Measurements from ENCODE around the gene MACROD1. TPM values are rescaled to one million over a fixed set of nuclear protein-coding genes. Genes with fewer than 3 reads are reported as not detected.

The MACROD1 gene
- total and polyA plus RNA-seq, 9 of the 15 experiments (the other 6 are each of a cell fraction or from before 2014, with no cell fraction given), result 1.1 to 60.0 (median 26.4) TPM

DNA sequence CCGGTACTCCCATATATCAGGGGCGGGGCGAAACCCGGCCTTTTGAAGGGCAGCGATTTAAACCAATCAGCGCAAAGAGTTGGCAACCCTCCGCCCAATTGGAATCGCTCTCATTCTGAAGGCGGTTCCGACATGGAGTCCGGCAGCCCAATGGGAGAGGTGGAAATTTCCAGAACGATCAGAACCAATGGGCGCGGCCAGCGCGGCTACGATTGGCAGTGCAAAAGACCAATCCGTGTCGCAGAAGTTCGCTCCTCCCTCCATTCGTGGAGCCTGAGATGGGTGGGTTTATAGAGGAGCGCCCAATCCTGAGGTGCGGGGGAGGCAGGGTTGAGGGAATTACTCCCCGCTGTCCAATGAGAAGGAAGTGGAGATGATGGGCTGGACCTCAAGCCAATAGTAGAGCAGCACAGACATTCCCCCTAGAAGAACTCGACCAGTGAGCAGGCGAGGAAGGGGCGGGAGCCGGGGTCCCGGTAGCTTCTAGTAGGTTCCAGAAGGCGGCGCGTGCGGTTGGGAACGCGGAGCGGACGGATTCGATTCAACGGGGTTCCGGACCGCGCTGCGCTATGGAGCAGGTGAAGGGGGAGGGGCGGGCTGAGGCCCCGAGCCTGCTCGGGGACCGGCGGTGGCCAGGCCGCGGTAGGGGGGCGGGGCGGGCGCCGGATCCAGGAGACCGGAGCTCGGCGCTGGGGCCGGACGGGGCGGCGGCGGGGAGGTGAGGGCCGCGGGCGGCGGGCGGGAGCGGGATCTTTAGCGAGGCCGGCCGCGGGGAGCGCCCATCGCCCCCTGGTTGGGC is 20.0 kb upstream of the MACROD1 start, which contains the start of gene STIP1 (continued):
- no peak for TF ChIP-seq ATF1 (CRISPR knock-in tag; IDR thresholded peaks at IDR 0.05)
- peak; percentile 95 for TF ChIP-seq ATF1 (tag; IDR thresholded peaks at IDR 0.05)
- TF ChIP-seq, protein P1, sequence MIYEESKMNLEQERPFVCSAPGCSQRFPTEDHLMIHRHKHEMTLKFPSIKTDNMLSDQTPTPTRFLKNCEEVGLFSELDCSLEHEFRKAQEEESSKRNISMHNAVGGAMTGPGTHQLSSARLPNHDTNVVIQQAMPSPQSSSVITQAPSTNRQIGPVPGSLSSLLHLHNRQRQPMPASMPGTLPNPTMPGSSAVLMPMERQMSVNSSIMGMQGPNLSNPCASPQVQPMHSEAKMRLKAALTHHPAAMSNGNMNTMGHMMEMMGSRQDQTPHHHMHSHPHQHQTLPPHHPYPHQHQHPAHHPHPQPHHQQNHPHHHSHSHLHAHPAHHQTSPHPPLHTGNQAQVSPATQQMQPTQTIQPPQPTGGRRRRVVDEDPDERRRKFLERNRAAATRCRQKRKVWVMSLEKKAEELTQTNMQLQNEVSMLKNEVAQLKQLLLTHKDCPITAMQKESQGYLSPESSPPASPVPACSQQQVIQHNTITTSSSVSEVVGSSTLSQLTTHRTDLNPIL (CRISPR knock-in tag; IDR thresholded peaks at IDR 0.05), result no peak
- TF ChIP-seq NR2C2 (CRISPR knock-in tag; IDR thresholded peaks at IDR 0.05), result no peak
- TF ChIP-seq NR2C2 (tag; IDR thresholded peaks at IDR 0.05), result peak; percentile 56; the same call in 1 of the 2 replicates
- TF ChIP-seq, protein P2, sequence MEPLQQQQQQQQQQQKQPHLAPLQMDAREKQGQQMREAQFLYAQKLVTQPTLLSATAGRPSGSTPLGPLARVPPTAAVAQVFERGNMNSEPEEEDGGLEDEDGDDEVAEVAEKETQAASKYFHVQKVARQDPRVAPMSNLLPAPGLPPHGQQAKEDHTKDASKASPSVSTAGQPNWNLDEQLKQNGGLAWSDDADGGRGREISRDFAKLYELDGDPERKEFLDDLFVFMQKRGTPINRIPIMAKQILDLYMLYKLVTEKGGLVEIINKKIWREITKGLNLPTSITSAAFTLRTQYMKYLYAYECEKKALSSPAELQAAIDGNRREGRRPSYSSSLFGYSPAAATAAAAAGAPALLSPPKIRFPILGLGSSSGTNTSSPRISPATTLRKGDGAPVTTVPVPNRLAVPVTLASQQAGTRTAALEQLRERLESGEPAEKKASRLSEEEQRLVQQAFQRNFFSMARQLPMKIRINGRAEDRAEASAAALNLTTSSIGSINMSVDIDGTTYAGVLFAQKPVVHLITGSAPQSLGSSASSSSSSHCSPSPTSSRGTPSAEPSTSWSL (CRISPR knock-in tag; IDR thresholded peaks at IDR 0.05; ENCODE audit: borderline replicate concordance), result no peak
- TF ChIP-seq CBX8 (IDR thresholded peaks at IDR 0.05; ENCODE audit: borderline replicate concordance, extremely low read depth, low read depth, low read length, poor library complexity, severe bottlenecking), result no peak
- TF ChIP-seq, protein P3, sequence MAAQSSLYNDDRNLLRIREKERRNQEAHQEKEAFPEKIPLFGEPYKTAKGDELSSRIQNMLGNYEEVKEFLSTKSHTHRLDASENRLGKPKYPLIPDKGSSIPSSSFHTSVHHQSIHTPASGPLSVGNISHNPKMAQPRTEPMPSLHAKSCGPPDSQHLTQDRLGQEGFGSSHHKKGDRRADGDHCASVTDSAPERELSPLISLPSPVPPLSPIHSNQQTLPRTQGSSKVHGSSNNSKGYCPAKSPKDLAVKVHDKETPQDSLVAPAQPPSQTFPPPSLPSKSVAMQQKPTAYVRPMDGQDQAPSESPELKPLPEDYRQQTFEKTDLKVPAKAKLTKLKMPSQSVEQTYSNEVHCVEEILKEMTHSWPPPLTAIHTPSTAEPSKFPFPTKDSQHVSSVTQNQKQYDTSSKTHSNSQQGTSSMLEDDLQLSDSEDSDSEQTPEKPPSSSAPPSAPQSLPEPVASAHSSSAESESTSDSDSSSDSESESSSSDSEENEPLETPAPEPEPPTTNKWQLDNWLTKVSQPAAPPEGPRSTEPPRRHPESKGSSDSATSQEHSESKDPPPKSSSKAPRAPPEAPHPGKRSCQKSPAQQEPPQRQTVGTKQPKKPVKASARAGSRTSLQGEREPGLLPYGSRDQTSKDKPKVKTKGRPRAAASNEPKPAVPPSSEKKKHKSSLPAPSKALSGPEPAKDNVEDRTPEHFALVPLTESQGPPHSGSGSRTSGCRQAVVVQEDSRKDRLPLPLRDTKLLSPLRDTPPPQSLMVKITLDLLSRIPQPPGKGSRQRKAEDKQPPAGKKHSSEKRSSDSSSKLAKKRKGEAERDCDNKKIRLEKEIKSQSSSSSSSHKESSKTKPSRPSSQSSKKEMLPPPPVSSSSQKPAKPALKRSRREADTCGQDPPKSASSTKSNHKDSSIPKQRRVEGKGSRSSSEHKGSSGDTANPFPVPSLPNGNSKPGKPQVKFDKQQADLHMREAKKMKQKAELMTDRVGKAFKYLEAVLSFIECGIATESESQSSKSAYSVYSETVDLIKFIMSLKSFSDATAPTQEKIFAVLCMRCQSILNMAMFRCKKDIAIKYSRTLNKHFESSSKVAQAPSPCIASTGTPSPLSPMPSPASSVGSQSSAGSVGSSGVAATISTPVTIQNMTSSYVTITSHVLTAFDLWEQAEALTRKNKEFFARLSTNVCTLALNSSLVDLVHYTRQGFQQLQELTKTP (IDR thresholded peaks at IDR 0.05; ENCODE audit: low read depth in 1 of 2, partially characterized antibody in 2 of 2), result no peak
- TF ChIP-seq, protein P4, sequence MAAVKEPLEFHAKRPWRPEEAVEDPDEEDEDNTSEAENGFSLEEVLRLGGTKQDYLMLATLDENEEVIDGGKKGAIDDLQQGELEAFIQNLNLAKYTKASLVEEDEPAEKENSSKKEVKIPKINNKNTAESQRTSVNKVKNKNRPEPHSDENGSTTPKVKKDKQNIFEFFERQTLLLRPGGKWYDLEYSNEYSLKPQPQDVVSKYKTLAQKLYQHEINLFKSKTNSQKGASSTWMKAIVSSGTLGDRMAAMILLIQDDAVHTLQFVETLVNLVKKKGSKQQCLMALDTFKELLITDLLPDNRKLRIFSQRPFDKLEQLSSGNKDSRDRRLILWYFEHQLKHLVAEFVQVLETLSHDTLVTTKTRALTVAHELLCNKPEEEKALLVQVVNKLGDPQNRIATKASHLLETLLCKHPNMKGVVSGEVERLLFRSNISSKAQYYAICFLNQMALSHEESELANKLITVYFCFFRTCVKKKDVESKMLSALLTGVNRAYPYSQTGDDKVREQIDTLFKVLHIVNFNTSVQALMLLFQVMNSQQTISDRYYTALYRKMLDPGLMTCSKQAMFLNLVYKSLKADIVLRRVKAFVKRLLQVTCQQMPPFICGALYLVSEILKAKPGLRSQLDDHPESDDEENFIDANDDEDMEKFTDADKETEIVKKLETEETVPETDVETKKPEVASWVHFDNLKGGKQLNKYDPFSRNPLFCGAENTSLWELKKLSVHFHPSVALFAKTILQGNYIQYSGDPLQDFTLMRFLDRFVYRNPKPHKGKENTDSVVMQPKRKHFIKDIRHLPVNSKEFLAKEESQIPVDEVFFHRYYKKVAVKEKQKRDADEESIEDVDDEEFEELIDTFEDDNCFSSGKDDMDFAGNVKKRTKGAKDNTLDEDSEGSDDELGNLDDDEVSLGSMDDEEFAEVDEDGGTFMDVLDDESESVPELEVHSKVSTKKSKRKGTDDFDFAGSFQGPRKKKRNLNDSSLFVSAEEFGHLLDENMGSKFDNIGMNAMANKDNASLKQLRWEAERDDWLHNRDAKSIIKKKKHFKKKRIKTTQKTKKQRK (IDR thresholded peaks at IDR 0.05; ENCODE audit: borderline replicate concordance, low read depth, low read length), result peak; percentile 97
- 0 out of 2 replicates have a peak, but pooled peaks have one; percentile 1 for TF ChIP-seq SREBF1 (IDR thresholded peaks at IDR 0.05; ENCODE audit: borderline replicate concordance, low read depth, low read length)
- TF ChIP-seq PML (IDR thresholded peaks at IDR 0.05; ENCODE audit: low read length), result no peak
- no peak for TF ChIP-seq HDAC6 (IDR thresholded peaks at IDR 0.05; ENCODE audit: low read depth, low read length)
- TF ChIP-seq, protein P5, sequence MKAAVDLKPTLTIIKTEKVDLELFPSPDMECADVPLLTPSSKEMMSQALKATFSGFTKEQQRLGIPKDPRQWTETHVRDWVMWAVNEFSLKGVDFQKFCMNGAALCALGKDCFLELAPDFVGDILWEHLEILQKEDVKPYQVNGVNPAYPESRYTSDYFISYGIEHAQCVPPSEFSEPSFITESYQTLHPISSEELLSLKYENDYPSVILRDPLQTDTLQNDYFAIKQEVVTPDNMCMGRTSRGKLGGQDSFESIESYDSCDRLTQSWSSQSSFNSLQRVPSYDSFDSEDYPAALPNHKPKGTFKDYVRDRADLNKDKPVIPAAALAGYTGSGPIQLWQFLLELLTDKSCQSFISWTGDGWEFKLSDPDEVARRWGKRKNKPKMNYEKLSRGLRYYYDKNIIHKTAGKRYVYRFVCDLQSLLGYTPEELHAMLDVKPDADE (conservative IDR thresholded peaks at IDR 0.05; ENCODE audit: control insufficient read depth, low read depth, low read length), result peak; percentile 41; the same call in 1 of the 2 replicates
- TF ChIP-seq NFRKB (IDR thresholded peaks at IDR 0.05; ENCODE audit: low read depth), result no peak; the same call in 1 of the 2 replicates
